Measurements from ENCODE around the gene OR12D3.

The OR12D3 gene

GRCh38 chr6:29399525-29399924, 24.4 kb upstream of the OR12D3 start:
- H3K9me3 ChIP-seq = no peaks in the 10 kb centered on the region

GRCh38 chr6:29395331-29395730, 20.2 kb upstream of the OR12D3 start, which contains the start of gene OR12D2:
OR12D2 (plus strand) TSS chr6:29395631; CDS start chr6:29396700, 1,069 bp downstream.
- no peaks in the 10 kb centered on the region for H3K9me3 ChIP-seq
- no peak for TF ChIP-seq CTCF (IDR thresholded peaks at IDR 0.05)
- H3K36me3 ChIP-seq = no peaks in the 10 kb centered on the region
- no peaks in the 10 kb centered on the region for H3K27me3 ChIP-seq
- H3K4me3 ChIP-seq (ENCODE audit: low read depth in 1 of 2, low read length in 1 of 2) = no peak within 1 kb of the TSS
- no peaks in the 10 kb centered on the region for H3K4me1 ChIP-seq (ENCODE audit: control insufficient read depth in 1 of 2, insufficient read depth in 1 of 2, low read depth in 1 of 2, low read length in 1 of 2)
- no peak within 1 kb of the TSS for H3K27ac ChIP-seq

More at GRCh38 chr6:29399525-29399924, 24.4 kb upstream of the OR12D3 start:
- H3K4me1 ChIP-seq (ENCODE audit: control insufficient read depth in 1 of 2, insufficient read depth in 1 of 2, low read depth in 1 of 2, low read length in 1 of 2) = no peaks in the 10 kb centered on the region
- H3K36me3 ChIP-seq = no peaks in the 10 kb centered on the region
- no peak overlapping the region for H3K27ac ChIP-seq
- TF ChIP-seq CTCF (IDR thresholded peaks at IDR 0.05) = no peak
- no peaks in the 10 kb centered on the region for H3K27me3 ChIP-seq
- H3K4me3 ChIP-seq (ENCODE audit: low read depth in 1 of 2, low read length in 1 of 2) = no peak overlapping the region

GRCh38 chr6:29388533-29388932, 13.4 kb upstream of the OR12D3 start:
- TF ChIP-seq CTCF (IDR thresholded peaks at IDR 0.05) = no peak
- Histone ChIP-seq H3K27me3 (no peaks in the 10 kb centered on the region), H3K36me3 (no peaks in the 10 kb centered on the region), H3K4me1 (ENCODE audit: control insufficient read depth in 1 of 2, insufficient read depth in 1 of 2, low read depth in 1 of 2, low read length in 1 of 2) (no peaks in the 10 kb centered on the region), H3K27ac (no peak overlapping the region), H3K4me3 (ENCODE audit: low read depth in 1 of 2, low read length in 1 of 2) (no peak overlapping the region), H3K9me3 (no peaks in the 10 kb centered on the region)

- Histone ChIP-seq H3K9me3 (no peaks in the 10 kb centered on the region), H3K36me3 (no peaks in the 10 kb centered on the region), H3K27ac (no peak overlapping the region), H3K27me3 (no peaks in the 10 kb centered on the region), H3K4me3 (ENCODE audit: low read depth in 1 of 2, low read length in 1 of 2) (no peak overlapping the region), H3K4me1 (ENCODE audit: control insufficient read depth in 1 of 2, insufficient read depth in 1 of 2, low read depth in 1 of 2, low read length in 1 of 2) (no peaks in the 10 kb centered on the region)
- TF ChIP-seq CTCF (IDR thresholded peaks at IDR 0.05) = no peak
These were observed 912 bp upstream of the OR12D3 start for GRCh38 chr6:29376003-29376402.

GRCh38 chr6:29368765-29369164, 6.3 kb downstream of the OR12D3 start, which contains the start of gene OR5V1:
OR5V1 (minus strand) TSS chr6:29368865; CDS start chr6:29356195, 12,670 bp downstream.
- no peak for TF ChIP-seq CTCF (IDR thresholded peaks at IDR 0.05)

GRCh38 chr6:29355603-29356002, 19.5 kb downstream of the OR12D3 start:
- Histone ChIP-seq H3K9me3 (no peaks in the 10 kb centered on the region), H3K36me3 (no peaks in the 10 kb centered on the region)

More at GRCh38 chr6:29368765-29369164, 6.3 kb downstream of the OR12D3 start, which contains the start of gene OR5V1:
- H3K27me3 ChIP-seq = no peaks in the 10 kb centered on the region
- H3K27ac ChIP-seq = no peak within 1 kb of the TSS
- H3K4me1 ChIP-seq (ENCODE audit: control insufficient read depth in 1 of 2, insufficient read depth in 1 of 2, low read depth in 1 of 2, low read length in 1 of 2) = no peaks in the 10 kb centered on the region
- no peaks in the 10 kb centered on the region for H3K9me3 ChIP-seq
- H3K36me3 ChIP-seq = no peaks in the 10 kb centered on the region
- no peak within 1 kb of the TSS for H3K4me3 ChIP-seq (ENCODE audit: low read depth in 1 of 2, low read length in 1 of 2)

More at GRCh38 chr6:29355603-29356002, 19.5 kb downstream of the OR12D3 start:
- TF ChIP-seq CTCF (IDR thresholded peaks at IDR 0.05) = no peak
- Histone ChIP-seq H3K4me3 (ENCODE audit: low read depth in 1 of 2, low read length in 1 of 2) (no peak overlapping the region), H3K27me3 (peaks cover 9% of the 10 kb centered on the region), H3K27ac (no peak overlapping the region), H3K4me1 (ENCODE audit: control insufficient read depth in 1 of 2, insufficient read depth in 1 of 2, low read depth in 1 of 2, low read length in 1 of 2) (no peaks in the 10 kb centered on the region)
